ENCODE measurements around the gene BMP6. TPM values are rescaled to one million over a fixed set of nuclear protein-coding genes. Genes with fewer than 3 reads are reported as not detected.

BMP6 gene
- polyA plus RNA-seq, 1 experiment, result 0.77 TPM

- POLR2A ChIA-PET, result interaction anchor here (0.8 to 1.0 kb wide), 2 partner anchors 26 to 154 kb away, joined by 3 read pairs; no protein-coding TSS in a partner anchor
- DNase-seq (ENCODE audit: low read depth, low spot score), result peak; percentile 26
- Histone ChIP-seq H3K4me3 (ENCODE audit: low read depth, low read length) (no peak overlapping the region), H3K27ac (ENCODE audit: low read depth, low read length) (no peak overlapping the region), H3K9me3 (ENCODE audit: control insufficient read depth, insufficient read depth, low read length) (no peaks in the 10 kb centered on the region), H3K27me3 (ENCODE audit: control insufficient read depth, insufficient read depth, low read length) (peaks cover 3% of the 10 kb centered on the region)
- no peak for TF ChIP-seq CTCF (IDR thresholded peaks at IDR 0.05; ENCODE audit: low read depth, low read length)
- CTCF ChIA-PET, result interaction anchor here (1.4 to 3.6 kb wide), 2 partner anchors 22 to 64 kb away, joined by 3 to 15 read pairs; no protein-coding TSS in a partner anchor
Observed at GRCh38 chr6:7787137-7787608, 61.3 kb downstream of the BMP6 start.

GRCh38 chr6:7787731-7788130 lies 61.8 kb downstream of the BMP6 start:
- Histone ChIP-seq H3K27ac (ENCODE audit: low read depth, low read length) (no peak overlapping the region), H3K9me3 (ENCODE audit: control insufficient read depth, insufficient read depth, low read length) (no peaks in the 10 kb centered on the region), H3K27me3 (ENCODE audit: control insufficient read depth, insufficient read depth, low read length) (peaks cover 3% of the 10 kb centered on the region), H3K4me3 (ENCODE audit: low read depth, low read length) (no peak overlapping the region)
- no peak for DNase-seq (ENCODE audit: low read depth, low spot score)
- TF ChIP-seq CTCF (IDR thresholded peaks at IDR 0.05; ENCODE audit: low read depth, low read length), result no peak
- CTCF ChIA-PET, result interaction anchor here (3.6 kb wide), 1 partner anchor 65 kb away, joined by 15 read pairs; no protein-coding TSS in a partner anchor
- POLR2A ChIA-PET, result interaction anchor here (0.6 to 1.0 kb wide), 3 partner anchors 26 to 154 kb away, joined by 3 to 9 read pairs (median 3); no protein-coding TSS in a partner anchor

- Histone ChIP-seq H3K27ac (ENCODE audit: low read depth, low read length) (no peak overlapping the region), H3K4me3 (ENCODE audit: low read depth, low read length) (no peak overlapping the region), H3K27me3 (ENCODE audit: control insufficient read depth, insufficient read depth, low read length) (no peaks in the 10 kb centered on the region), H3K9me3 (ENCODE audit: control insufficient read depth, insufficient read depth, low read length) (no peaks in the 10 kb centered on the region)
- POLR2A ChIA-PET, result no interaction called here
- DNase-seq (ENCODE audit: low read depth, low spot score), result no peak
- CTCF ChIA-PET, result no interaction called here
- TF ChIP-seq CTCF (IDR thresholded peaks at IDR 0.05; ENCODE audit: low read depth, low read length), result no peak
Observed at GRCh38 chr6:7794509-7794908, 68.6 kb downstream of the BMP6 start.

GRCh38 chr6:7797386-7797785 lies 71.5 kb downstream of the BMP6 start:
- TF ChIP-seq CTCF (IDR thresholded peaks at IDR 0.05; ENCODE audit: low read depth, low read length), result no peak
- DNase-seq (ENCODE audit: low read depth, low spot score), result no peak
- Histone ChIP-seq H3K27me3 (ENCODE audit: control insufficient read depth, insufficient read depth, low read length) (no peaks in the 10 kb centered on the region), H3K9me3 (ENCODE audit: control insufficient read depth, insufficient read depth, low read length) (no peaks in the 10 kb centered on the region), H3K27ac (ENCODE audit: low read depth, low read length) (no peak overlapping the region), H3K4me3 (ENCODE audit: low read depth, low read length) (no peak overlapping the region)
- CTCF ChIA-PET, result no interaction called here
- POLR2A ChIA-PET, result no interaction called here

- no peaks in the 10 kb centered on the region for H3K27me3 ChIP-seq (ENCODE audit: control insufficient read depth, insufficient read depth, low read length)
- DNase-seq (ENCODE audit: low read depth, low spot score), result no peak
- TF ChIP-seq CTCF (IDR thresholded peaks at IDR 0.05; ENCODE audit: low read depth, low read length), result no peak
- POLR2A ChIA-PET, result no interaction called here
- CTCF ChIA-PET, result no interaction called here
- H3K4me3 ChIP-seq (ENCODE audit: low read depth, low read length), result no peak overlapping the region
- H3K27ac ChIP-seq (ENCODE audit: low read depth, low read length), result no peak overlapping the region
- no peaks in the 10 kb centered on the region for H3K9me3 ChIP-seq (ENCODE audit: control insufficient read depth, insufficient read depth, low read length)
Observed at GRCh38 chr6:7798751-7799150, 72.9 kb downstream of the BMP6 start.

All from AG04450 (cell line).